GM12878 (cell line): ENCODE data around the gene SYT14. TPM values are rescaled to one million over a fixed set of nuclear protein-coding genes. Genes with fewer than 3 reads are reported as not detected.

Experiments used
- ATAC-seq: fragments of 200-7000 bp; cut with Tn5 transposase; 3 replicates; pipeline ENCODE4 v1.9.1; 2020; ENCODE audit warnings: mild to moderate bottlenecking, moderate library complexity
- BruUV-seq: library from RNA; stranded (reverse); fragments of 400-500 nt; replicated peaks from 2 replicates; lab custom pipeline; 2021; lab: Mats Ljungman, UMichigan
- CTCF ChIA-PET: fragments of 300-600 bp; sonication (Branson Sonifier 250); formaldehyde crosslinking; extraction: SDS; loops from one replicate; lab custom pipeline; 2021; ENCODE audit warnings: inconsistent platforms; lab: Yijun Ruan, JAX
- POLR2A ChIA-PET: fragments of 350-600 bp; formaldehyde crosslinking; extraction: SDS; loops from one replicate; lab custom pipeline; 2021; ENCODE audit warnings: inconsistent platforms; lab: Charles Lee
- RAD21 ChIA-PET: fragments of 300-600 bp; sonication (Branson Sonifier 250); formaldehyde crosslinking; loops from one replicate; lab custom pipeline; 2023; ENCODE audit warnings: antibody characterized with exemption; ENCODE audit not compliant: unreplicated experiment; lab: Charles Lee
- SMC1A ChIA-PET: fragments of 300-600 bp; sonication (Branson Sonifier 250); formaldehyde crosslinking; loops from one replicate; lab custom pipeline; 2023; ENCODE audit not compliant: unreplicated experiment, uncharacterized antibody; lab: Charles Lee
- DNase-seq: peaks from one replicate; pipeline ENCODE4 v3.0.0-alpha.2; 2011; ENCODE audit warnings: low read depth, low spot score
- FAIRE-seq: peaks from 3 replicates; lab custom pipeline; 2011; peaks lifted over from hg19 to GRCh38; lab: Jason Lieb, UNC
- H2AFZ ChIP-seq: 2 replicates; pipeline ENCODE4 v1.6.0; 2011; ENCODE audit warnings: low read depth, low read length, control low read depth; ENCODE audit not compliant: control insufficient read depth
- H3K27ac ChIP-seq: 2 replicates; pipeline ENCODE4 v1.5.1; 2011; ENCODE audit warnings: control low read depth; ENCODE audit not compliant: control insufficient read depth, insufficient read depth
- H3K27me3 ChIP-seq, 2 experiments: replicated peaks in 1 of 2; 2 replicates each; pipeline versions ENCODE4 v1.6.0 to v1.6.1; 2011; ENCODE audit warnings: low read length in 1 of 2; ENCODE audit not compliant: control insufficient read depth in 2 of 2, insufficient read depth in 2 of 2
- H3K36me3 ChIP-seq, 2 experiments: 2 replicates each; pipeline ENCODE4 v1.5.1; 2011; ENCODE audit warnings: low read length in 1 of 2; ENCODE audit not compliant: control insufficient read depth in 2 of 2, insufficient read depth in 2 of 2
- H3K4me1 ChIP-seq: 2 replicates; pipeline ENCODE4 v1.6.1; 2011; ENCODE audit warnings: mild to moderate bottlenecking, low read length, moderate library complexity, mixed read lengths; ENCODE audit not compliant: control insufficient read depth, insufficient read depth
- H3K4me2 ChIP-seq: 2 replicates; pipeline ENCODE4 v1.6.0; 2011; ENCODE audit warnings: control low read depth; ENCODE audit not compliant: control insufficient read depth, insufficient read depth
- H3K4me3 ChIP-seq: fragments of 200-600 bp; sonication (generic); 2 replicates; pipeline ENCODE4 v1.5.1; 2016
- H3K79me2 ChIP-seq: 2 replicates; pipeline ENCODE4 v1.6.0; 2011; ENCODE audit warnings: low read length; ENCODE audit not compliant: control insufficient read depth, insufficient read depth
- H3K9ac ChIP-seq: 2 replicates; pipeline ENCODE4 v1.8.0; 2011; ENCODE audit warnings: low read length, control low read depth, mixed read lengths; ENCODE audit not compliant: control insufficient read depth, insufficient read depth
- H3K9me3 ChIP-seq: replicated peaks from 3 replicates; pipeline ENCODE4 v1.5.1; 2011; ENCODE audit warnings: mild to moderate bottlenecking, low read length; ENCODE audit not compliant: control insufficient read depth, insufficient read depth
- H4K20me1 ChIP-seq: 2 replicates; pipeline ENCODE4 v1.6.0; 2011; ENCODE audit not compliant: control insufficient read depth, insufficient read depth
- BACH1 ChIP-seq: fragments of 450-650 bp; IDR thresholded peaks from 2 replicates; pipeline ENCODE4 v1.6.1; 2017; ENCODE audit warnings: mild to moderate bottlenecking, borderline replicate concordance
- E2F4 ChIP-seq: IDR thresholded peaks from 2 replicates; pipeline ENCODE4 v1.6.1; 2012; ENCODE audit warnings: low read depth, low read length, improper control_type of control experiment
- IKZF1 ChIP-seq: fragments of 450-650 bp; conservative IDR thresholded peaks from 2 replicates; pipeline ENCODE4 v1.6.1; 2017; ENCODE audit warnings: antibody characterized with exemption, mild to moderate bottlenecking
- MTA3 ChIP-seq: IDR thresholded peaks from 2 replicates; pipeline ENCODE4 v1.6.1; 2012; ENCODE audit warnings: low read length, inconsistent platforms, borderline replicate concordance
- PKNOX1 ChIP-seq: fragments of 450-650 bp; IDR thresholded peaks from 2 replicates; pipeline ENCODE4 v1.6.1; 2016; ENCODE audit warnings: mild to moderate bottlenecking
- RELB ChIP-seq: fragments of 450-650 bp; IDR thresholded peaks from 2 replicates; pipeline ENCODE4 v1.6.1; 2017; ENCODE audit warnings: low read depth, mild to moderate bottlenecking, moderate library complexity
- SMAD1 ChIP-seq: fragments of 450-650 bp; IDR thresholded peaks from 2 replicates; pipeline ENCODE4 v1.6.1; 2018; ENCODE audit warnings: mild to moderate bottlenecking, low read depth; ENCODE audit not compliant: partially characterized antibody
- SP1 ChIP-seq: IDR thresholded peaks from one replicate; pipeline ENCODE4 v1.6.1; 2011; ENCODE audit warnings: low read depth, low read length
- ZNF687 ChIP-seq: fragments of 450-650 bp; IDR thresholded peaks from 2 replicates; pipeline ENCODE4 v1.6.1; 2017; ENCODE audit warnings: mild to moderate bottlenecking, moderate library complexity
- WGBS: methylation state at CpG from one replicate; pipeline ENCODE4 v1.1.6; 2016; ENCODE audit warnings: low lambda C conversion rate; ENCODE audit not compliant: insufficient replicate concordance, insufficient coverage; ENCODE audit errors: missing lambda C conversion rate; 5-methylcytosine and 5-hydroxymethylcytosine counted together
- in situ Hi-C: fragments of 300-500 bp; cut with MboI; formaldehyde crosslinking; loops from 9 replicates; pipeline ENCODE4 v1.14.3; 2018; ENCODE audit warnings: mixed read lengths
- intact Hi-C: fragments of 100-400 bp; cut with micrococcal nuclease; formaldehyde crosslinking; loops from one replicate; pipeline ENCODE4 v1.14.2; 2022; ENCODE audit not compliant: unreplicated experiment
- polyA plus RNA-seq, 11 experiments: library from polyadenylated mRNA; depleted of rRNA in 4 of 11; unstranded in 6 of 11; stranded (reverse) in 5 of 11; fragments of >200 nt; fragmentation: Nextera tagmentation in 4 of 11; fragmentation: Illumina TruSeq in 1 of 11; extraction: Ambion mirVana in 4 of 11; extraction: Trizol in 1 of 11; gene quantifications; 1 replicate in 1 of 11; 2 replicates in 10 of 11; pipeline versions ENCODE4 v1.2.1 to v1.2.3, GENCODE V29; 2011 to 2016; ENCODE audit warnings: inconsistent platforms in 2 of 11, missing spikeins in 2 of 11, low read depth in 1 of 11
- total RNA-seq, 4 experiments: library from RNA; depleted of rRNA in 3 of 4; stranded (reverse); fragments of >200 nt in 3 of 4; fragmentation: Illumina TruSeq in 1 of 4; extraction: Trizol in 1 of 4; gene quantifications; 2 replicates each; pipeline versions ENCODE4 v1.2.1 to v1.2.3, GENCODE V29; 2013 to 2021
- TF ChIP-seq, protein P1 (sequence below): fragments of 450-650 bp; formaldehyde crosslinking; IDR thresholded peaks from 2 replicates; pipeline ENCODE4 v1.5.0; 2022; ENCODE audit warnings: mild to moderate bottlenecking, missing genetic modification characterization
- TF ChIP-seq, protein P2 (sequence below): IDR thresholded peaks from 2 replicates; pipeline ENCODE4 v1.6.1; 2012; ENCODE audit warnings: low read length, inconsistent platforms

Gene SYT14
- total and polyA plus RNA-seq, 10 of the 15 experiments (the other 5 are each of a cell fraction or from before 2014, with no cell fraction given), result under 0.01 TPM; not detected in 9

- ChIA-PET CTCF (no interaction called here), SMC1A (no interaction called here), POLR2A (no interaction called here), RAD21 (no interaction called here)
- DNase-seq, result no peak
- Histone ChIP-seq H3K79me2 (no peaks in the 10 kb centered on the region), H3K4me1 (no peaks in the 10 kb centered on the region), H3K9me3 (no peaks in the 10 kb centered on the region), H4K20me1 (no peaks in the 10 kb centered on the region), H3K4me2 (no peak overlapping the region), H3K27ac (no peak overlapping the region), H2AFZ (no peak overlapping the region), H3K4me3 (no peak overlapping the region), H3K27me3 (no peaks in the 10 kb centered on the region), H3K9ac (no peak overlapping the region), H3K36me3 (no peaks in the 10 kb centered on the region)
- in situ Hi-C loops (no loop called here), intact Hi-C loops (no loop called here)
- ATAC-seq, result no peak
- WGBS, result 16% methylated on average over 7 of the region's 7 CpGs
- no TSS peak for BruUV-seq
- FAIRE-seq, result no peak
- no peak for TF ChIP-seq PKNOX1
- no peak for TF ChIP-seq MTA3
- no peak for TF ChIP-seq BACH1
- TF ChIP-seq, protein P1, sequence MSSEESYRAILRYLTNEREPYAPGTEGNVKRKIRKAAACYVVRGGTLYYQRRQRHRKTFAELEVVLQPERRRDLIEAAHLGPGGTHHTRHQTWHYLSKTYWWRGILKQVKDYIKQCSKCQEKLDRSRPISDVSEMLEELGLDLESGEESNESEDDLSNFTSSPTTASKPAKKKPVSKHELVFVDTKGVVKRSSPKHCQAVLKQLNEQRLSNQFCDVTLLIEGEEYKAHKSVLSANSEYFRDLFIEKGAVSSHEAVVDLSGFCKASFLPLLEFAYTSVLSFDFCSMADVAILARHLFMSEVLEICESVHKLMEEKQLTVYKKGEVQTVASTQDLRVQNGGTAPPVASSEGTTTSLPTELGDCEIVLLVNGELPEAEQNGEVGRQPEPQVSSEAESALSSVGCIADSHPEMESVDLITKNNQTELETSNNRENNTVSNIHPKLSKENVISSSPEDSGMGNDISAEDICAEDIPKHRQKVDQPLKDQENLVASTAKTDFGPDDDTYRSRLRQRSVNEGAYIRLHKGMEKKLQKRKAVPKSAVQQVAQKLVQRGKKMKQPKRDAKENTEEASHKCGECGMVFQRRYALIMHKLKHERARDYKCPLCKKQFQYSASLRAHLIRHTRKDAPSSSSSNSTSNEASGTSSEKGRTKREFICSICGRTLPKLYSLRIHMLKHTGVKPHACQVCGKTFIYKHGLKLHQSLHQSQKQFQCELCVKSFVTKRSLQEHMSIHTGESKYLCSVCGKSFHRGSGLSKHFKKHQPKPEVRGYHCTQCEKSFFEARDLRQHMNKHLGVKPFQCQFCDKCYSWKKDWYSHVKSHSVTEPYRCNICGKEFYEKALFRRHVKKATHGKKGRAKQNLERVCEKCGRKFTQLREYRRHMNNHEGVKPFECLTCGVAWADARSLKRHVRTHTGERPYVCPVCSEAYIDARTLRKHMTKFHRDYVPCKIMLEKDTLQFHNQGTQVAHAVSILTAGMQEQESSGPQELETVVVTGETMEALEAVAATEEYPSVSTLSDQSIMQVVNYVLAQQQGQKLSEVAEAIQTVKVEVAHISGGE (CRISPR knock-in tag), result no peak
- no peak for TF ChIP-seq RELB
- no peak for TF ChIP-seq E2F4
- no peak for TF ChIP-seq SMAD1
- no peak for TF ChIP-seq IKZF1
- no peak for TF ChIP-seq ZNF687
- no peak for TF ChIP-seq SP1
- TF ChIP-seq, protein P2, sequence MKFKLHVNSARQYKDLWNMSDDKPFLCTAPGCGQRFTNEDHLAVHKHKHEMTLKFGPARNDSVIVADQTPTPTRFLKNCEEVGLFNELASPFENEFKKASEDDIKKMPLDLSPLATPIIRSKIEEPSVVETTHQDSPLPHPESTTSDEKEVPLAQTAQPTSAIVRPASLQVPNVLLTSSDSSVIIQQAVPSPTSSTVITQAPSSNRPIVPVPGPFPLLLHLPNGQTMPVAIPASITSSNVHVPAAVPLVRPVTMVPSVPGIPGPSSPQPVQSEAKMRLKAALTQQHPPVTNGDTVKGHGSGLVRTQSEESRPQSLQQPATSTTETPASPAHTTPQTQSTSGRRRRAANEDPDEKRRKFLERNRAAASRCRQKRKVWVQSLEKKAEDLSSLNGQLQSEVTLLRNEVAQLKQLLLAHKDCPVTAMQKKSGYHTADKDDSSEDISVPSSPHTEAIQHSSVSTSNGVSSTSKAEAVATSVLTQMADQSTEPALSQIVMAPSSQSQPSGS, result no peak
These were observed 111.6 kb downstream of the SYT14 start for GRCh38 chr1:210049616-210050015.
